BE2C (cell line): ENCODE data around the gene PLXND1.

ENCODE experiments used
- DNase-seq: peaks from one replicate; pipeline ENCODE4 v3.0.0-alpha.2; 2020
- H3K27me3 ChIP-seq: fragments of 250-450 bp; sonication (Bioruptor Pico); 2 replicates; pipeline ENCODE4 v1.5.1; 2020; ENCODE audit warnings: mild to moderate bottlenecking
- H3K36me3 ChIP-seq: fragments of 250-450 bp; sonication (Bioruptor Pico); 2 replicates; pipeline ENCODE4 v1.5.1; 2020; ENCODE audit warnings: mild to moderate bottlenecking
- H3K4me1 ChIP-seq: fragments of 250-450 bp; sonication (Bioruptor Pico); 2 replicates; pipeline ENCODE4 v1.5.1; 2020
- H3K4me3 ChIP-seq: 2 replicates; pipeline ENCODE4 v1.5.1; 2011; ENCODE audit warnings: low read depth, low read length
- H3K9me3 ChIP-seq: fragments of 250-450 bp; sonication (Bioruptor Pico); 2 replicates; pipeline ENCODE4 v1.5.1; 2020
- TF ChIP-seq, protein P1 (sequence below): IDR thresholded peaks from 2 replicates; pipeline ENCODE4 v1.5.1; 2012; ENCODE audit warnings: mild to moderate bottlenecking, low read depth, low read length

The PLXND1 gene

DNA sequence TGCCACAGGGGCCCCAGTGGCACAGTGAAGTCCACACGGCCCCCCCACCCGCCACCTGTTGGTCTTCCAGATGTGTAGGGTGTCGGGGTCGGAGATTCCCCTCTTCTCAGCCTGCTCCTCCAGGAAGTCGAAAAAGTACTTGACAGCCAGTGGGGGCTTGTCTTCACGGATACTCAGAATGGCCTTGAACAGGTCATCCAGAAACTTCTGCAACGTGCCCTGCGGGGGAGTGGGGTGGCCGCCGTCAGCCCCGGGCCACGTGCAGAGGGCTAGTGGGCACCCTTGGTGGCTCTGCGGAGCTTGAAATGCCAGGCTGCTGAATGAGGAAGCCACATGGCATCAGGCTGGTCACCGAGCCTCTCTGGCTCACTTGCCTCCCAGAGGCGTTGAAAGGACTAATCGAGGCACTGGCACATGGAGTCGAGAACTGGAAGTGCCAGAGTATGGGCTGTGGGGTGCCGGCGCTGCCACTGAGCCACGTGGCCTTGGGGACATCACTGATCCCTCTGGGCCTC is 46.9 kb downstream of the PLXND1 start:
- TF ChIP-seq, protein P1, sequence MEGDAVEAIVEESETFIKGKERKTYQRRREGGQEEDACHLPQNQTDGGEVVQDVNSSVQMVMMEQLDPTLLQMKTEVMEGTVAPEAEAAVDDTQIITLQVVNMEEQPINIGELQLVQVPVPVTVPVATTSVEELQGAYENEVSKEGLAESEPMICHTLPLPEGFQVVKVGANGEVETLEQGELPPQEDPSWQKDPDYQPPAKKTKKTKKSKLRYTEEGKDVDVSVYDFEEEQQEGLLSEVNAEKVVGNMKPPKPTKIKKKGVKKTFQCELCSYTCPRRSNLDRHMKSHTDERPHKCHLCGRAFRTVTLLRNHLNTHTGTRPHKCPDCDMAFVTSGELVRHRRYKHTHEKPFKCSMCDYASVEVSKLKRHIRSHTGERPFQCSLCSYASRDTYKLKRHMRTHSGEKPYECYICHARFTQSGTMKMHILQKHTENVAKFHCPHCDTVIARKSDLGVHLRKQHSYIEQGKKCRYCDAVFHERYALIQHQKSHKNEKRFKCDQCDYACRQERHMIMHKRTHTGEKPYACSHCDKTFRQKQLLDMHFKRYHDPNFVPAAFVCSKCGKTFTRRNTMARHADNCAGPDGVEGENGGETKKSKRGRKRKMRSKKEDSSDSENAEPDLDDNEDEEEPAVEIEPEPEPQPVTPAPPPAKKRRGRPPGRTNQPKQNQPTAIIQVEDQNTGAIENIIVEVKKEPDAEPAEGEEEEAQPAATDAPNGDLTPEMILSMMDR = no peak
- DNase-seq = no peak
- no peaks in the 10 kb centered on the region for H3K27me3 ChIP-seq
- peaks cover 55% of the 10 kb centered on the region for H3K4me1 ChIP-seq
- peaks cover 15% of the 10 kb centered on the region for H3K36me3 ChIP-seq
- H3K9me3 ChIP-seq = no peaks in the 10 kb centered on the region
- peak overlapping the region; percentile 51 for H3K4me3 ChIP-seq

DNA sequence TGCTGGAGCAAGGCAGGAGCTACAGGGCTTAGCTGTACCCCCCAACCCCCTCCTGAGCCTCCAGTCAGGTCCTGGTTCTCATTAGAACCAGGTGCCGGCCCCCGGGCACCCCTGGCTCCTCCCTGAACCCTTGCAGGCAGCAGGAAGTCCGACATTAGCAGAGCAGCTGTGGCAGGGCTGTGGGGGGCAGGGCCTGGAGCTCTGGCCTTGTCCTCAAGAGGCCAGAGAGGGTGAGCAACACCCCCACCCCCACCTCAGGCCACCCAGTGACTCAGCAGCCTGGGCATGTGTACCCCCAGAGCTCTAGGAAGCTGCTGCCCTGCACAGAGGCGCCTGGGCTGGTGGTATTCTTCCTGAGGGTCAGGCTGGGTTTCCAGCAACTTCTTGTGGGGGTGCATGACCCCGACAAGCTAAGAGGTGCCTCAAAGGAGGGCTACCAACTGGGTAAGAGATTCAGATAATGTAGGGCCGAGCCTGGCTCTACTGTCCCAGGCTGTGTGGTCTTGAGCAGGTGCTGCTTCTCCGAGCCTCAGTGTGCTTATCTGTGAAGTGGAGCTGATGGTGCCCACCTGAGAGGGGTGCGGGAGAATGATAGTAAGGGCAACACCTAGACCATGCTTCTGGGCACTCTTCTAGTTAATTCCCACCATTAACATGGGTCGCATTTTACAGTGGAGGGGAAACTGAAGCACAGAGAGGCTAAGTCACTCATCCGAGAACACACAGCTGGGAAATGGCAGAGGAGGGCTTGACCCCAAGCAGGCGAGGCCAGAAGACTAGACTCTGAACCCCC is 47.5 kb downstream of the PLXND1 start:
- peak; percentile 70 for DNase-seq
- TF ChIP-seq, protein P1 = no peak
- Histone ChIP-seq H3K27me3 (no peaks in the 10 kb centered on the region), H3K4me1 (peaks cover 61% of the 10 kb centered on the region), H3K4me3 (no peak overlapping the region), H3K36me3 (peaks cover 15% of the 10 kb centered on the region), H3K9me3 (no peaks in the 10 kb centered on the region)

DNA sequence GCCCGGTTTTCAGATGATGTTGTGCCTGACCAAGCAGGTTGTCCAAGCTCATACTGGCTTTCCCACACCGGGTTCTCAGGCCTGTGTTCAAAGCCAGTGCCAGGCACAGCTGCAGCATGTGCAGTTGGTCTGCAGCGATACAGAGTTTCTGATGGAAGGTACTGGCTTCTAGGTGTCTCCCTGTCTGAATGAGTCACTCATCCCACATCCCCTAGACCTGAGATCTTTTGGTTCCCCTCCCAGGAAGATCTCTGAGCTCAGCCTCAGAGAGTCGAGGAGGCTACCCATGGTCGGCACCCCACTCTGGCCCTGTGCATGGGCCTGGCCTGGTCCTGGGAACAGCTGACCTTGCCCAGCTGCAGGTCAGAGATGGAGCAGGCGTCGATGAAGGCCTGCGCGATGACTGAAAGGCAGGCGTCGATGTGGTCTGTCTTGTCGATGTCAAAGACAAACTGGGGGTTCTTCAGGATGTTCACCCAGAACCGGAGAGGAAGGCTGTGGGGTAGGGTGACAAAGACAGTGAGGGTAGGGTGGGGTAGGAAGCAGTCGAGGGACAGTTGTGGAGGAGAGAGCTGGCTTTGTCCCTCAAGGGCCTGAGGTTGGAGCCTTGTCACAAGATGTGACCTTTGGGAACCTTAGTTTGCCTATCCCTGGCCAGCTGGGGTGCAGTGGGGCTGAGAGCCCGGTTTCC is 48.2 kb downstream of the PLXND1 start:
- Histone ChIP-seq H3K4me3 (no peak overlapping the region), H3K4me1 (peaks cover 62% of the 10 kb centered on the region), H3K27me3 (no peaks in the 10 kb centered on the region), H3K9me3 (no peaks in the 10 kb centered on the region), H3K36me3 (peaks cover 15% of the 10 kb centered on the region)
- no peak for DNase-seq
- TF ChIP-seq, protein P1 = no peak

DNA sequence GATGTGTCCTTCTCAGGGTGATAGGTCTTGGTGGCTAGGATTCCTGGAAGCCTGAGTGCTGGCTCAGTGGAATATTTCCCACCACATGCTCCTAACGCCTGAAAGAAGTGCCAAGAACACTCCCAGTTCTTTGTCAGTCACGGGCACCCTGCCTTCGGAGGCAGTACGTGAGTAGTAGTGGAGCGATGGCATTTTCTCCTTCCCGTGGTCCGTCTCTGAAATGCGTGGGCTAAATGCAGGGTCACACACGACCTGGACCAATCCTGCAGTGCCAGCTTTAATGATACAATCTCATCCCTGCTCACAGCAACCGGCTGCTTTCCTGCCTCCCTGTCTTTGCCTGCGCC is 49.0 kb downstream of the PLXND1 start:
- Histone ChIP-seq H3K4me1 (peaks cover 66% of the 10 kb centered on the region), H3K27me3 (no peaks in the 10 kb centered on the region), H3K9me3 (no peaks in the 10 kb centered on the region), H3K36me3 (peaks cover 15% of the 10 kb centered on the region), H3K4me3 (no peak overlapping the region)
- TF ChIP-seq, protein P1 = no peak
- peak; percentile 46 for DNase-seq

GRCh38 chr3:129556890-129557547 is 49.5 kb downstream of the PLXND1 start:
- Histone ChIP-seq H3K36me3 (peaks cover 15% of the 10 kb centered on the region), H3K4me1 (peaks cover 68% of the 10 kb centered on the region), H3K27me3 (no peaks in the 10 kb centered on the region), H3K4me3 (no peak overlapping the region), H3K9me3 (no peaks in the 10 kb centered on the region)
- DNase-seq = no peak
- TF ChIP-seq, protein P1 = no peak
